Inflammatory macrophage treated with lipopolysaccharide for 1 hour (primary cell): ENCODE data around the gene PELI3.
A peak's percentile ranks its signal among the peaks of the same experiment; 100 is the strongest.

ENCODE experiments used
- DNase-seq, 2 donors: peaks; one replicate each; pipeline ENCODE4 v3.0.0-alpha.2; 2020 to 2022

PELI3 gene

DNA sequence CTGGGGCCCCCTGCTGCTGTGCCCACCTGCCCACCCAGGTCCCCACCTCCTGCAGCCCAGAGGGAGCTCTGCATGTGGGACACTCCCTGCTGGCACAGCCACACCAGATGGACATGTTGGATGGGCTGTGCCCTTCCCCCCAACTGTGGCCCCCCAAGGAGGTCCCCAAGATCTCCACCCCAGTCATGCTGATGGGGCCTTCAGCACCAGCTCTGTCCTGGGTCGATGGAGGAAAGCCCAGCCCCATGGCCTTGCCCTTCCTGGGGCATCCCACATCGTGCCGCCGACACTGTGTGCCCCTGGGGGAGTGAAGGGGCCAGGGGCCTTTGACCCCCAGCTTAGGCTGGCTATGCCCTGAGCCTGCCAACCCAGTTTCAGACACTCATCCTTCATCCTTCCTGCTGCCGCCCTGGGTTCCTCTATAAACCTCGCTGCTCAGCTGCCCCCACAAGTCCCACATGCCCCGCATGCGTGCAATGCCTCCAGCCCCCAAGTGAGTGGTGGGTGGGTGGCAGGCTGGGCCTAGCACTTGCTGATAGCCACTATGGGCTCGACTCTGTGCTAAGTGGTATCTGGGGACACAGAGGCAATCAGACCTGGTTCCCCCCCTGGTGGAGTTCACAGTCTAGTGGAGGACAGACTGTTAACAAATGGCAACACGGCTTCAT is 9.6 kb downstream of the PELI3 start:
- no peak for DNase-seq

DNA sequence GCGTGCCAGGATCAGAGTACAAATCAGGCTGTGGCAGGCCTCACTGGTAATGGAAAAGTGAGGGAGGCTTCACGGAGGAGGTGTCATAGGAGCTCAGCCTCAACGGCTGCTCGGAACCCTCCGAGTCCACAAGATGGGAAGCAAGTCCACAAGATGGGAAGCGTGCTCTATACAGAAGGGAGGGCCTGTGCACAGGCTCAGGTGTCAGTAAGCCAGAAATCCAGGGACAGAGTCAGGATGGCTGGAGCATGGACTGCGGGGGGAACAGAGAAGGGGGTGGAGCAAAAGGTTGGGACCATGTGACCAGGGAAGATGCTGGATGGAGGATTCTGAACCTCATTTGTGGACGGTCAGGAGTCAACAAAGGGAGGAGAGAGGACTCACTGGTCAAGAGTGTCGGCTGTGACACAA is 10.1 kb downstream of the PELI3 start:
- no peak for DNase-seq

DNA sequence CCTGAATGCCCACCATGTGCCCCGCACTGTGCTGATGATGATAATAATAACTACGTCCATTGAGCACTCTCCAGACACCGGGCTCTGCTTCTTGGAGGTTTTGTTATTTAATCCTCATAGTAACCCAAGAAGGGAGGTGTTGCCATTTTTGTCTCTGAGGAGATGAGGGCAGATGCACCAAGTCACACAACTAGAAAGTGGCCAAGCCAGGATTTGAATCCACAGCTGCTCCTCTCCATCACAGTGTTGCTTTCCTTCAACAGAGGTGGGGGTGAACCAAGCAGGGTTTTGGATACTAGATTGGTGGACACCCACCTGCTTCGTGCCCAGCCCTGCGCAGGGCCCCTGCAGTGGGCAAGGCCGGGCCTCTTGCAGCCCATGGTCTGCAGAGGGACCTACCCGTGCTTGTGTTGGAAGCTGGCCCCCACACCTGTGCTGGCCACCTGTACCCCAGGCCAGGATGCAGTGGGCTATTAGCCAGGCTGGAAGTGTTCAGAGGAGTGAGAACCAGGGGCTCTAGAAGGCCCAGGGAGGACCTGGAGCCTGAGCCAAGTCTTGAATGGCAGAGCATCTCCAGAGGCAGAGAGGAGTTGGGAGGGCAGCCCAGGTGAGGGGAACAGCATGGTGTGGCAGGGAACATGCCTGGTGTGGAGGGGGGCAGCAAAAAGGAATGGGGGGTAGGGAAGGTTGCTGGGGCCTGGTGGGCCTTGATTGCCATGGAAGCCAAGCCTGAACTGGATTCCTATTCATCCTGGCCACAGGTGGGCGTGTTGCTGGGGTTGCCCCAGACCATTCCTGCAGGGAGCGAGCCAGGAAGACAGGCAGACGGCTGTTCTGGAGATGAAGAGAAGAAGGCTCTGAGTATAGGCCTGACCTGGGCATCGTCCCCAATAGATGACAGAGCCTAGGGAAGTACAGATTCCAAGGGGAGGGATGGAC is 10.8 kb downstream of the PELI3 start:
- DNase-seq = no peak

DNA sequence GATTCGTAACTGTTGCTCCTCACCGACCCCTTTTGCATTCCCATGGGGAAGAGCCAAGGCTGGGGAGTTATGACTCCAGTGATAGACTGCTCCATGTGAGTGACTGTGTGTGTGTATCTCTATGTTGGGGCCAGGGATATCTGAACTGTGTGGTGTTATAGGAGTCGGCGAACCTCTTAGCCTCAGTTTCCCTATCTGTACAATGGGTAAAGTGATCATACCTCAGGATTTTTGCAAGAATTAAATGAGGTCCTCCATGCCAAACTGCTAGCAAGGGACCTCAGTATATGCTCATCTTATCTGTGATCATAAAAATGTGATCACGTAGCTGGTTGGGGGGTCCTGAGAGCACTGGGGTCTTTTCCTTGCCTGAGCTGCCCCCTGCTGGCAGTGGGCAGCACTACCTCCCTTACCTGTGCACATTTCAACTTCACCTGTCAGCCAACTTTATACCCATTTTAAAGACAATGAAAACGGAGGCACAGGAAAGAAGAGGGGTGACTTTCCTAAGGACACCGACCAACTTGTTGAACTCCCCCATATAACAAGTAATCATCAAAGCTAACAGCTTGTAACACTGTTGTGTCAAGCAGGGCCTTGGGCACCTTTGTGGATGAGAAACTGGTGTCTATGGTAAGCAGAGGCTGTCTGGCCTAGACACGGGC is 12.2 kb downstream of the PELI3 start:
- no peak for DNase-seq

DNA sequence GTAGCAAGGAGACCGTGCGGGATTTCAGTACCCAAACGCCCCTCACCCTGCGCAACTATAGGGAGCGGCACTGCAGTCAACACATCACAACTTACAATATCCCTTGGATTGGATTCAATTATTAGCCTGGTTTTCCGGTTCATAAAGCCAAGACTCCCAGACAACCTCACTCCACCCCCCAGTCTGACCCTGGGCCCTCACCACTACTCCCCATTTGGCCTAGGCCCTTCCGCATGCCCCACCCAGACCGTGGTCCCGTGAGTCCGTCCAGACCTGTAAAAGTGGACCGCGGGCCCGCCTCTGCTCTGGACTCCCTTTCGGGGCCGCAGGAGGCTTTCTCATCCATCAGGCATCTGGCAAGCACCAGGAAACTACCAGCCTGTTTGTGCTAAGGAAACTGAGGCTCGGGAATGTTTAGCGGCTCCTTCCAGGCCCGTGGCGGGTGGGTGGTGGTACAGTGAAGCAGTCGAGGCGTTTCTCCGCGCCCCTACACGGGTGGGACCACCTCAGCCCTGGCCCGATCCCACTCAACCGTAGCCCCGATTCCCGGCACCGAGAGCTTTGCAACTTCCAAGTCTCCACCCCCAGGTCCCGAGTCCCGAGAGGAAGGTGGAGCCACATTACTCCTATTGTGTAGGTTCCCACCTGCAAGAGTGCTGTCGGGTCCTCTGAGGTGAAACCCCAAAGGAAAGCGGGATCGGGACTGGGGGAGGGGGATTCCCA is 12.8 kb downstream of the PELI3 start:
- no peak for DNase-seq

DNA sequence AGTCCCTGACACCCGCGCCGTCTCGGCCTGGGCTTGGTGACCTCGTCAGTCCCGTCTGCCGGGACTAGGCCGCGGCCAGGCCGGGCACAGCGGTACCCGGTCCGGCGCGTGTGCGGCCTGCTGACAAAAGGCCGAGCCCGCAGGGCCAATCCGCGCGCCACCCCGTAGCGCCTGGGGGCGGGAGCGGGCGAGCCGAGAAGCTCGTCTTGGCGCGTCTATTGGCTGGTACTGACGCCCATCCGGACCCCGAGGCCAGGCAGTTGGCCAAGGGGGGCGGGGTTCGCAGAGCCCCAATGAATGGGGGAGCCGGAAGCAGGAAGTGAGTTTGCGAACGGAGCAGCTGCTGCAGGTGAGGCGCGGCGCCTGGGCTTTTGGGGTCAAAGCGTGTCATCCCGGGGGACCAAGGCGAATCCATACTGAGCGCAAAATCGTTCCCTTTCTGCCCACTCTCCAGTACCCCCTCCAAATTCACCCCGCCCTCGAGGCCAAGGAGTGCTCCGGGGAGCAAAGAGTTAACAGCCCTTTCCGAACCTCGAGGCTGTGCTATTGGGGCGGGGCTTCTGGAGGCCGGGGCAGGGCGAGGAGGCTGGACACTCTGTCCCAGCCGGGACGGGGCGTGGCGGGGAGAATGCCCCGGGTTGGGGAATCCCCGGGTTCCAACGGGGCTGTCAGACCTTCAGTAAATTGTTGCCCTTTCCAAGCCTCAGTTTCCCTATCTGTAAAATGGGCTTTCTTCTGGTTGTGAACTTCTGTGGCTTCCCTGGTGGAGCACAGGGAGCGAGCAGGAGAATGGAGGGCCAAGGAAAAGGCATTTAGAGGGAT is 13.6 kb downstream of the PELI3 start, which contains the start of gene DPP3:
TSS of gene DPP3 (plus strand) at position 318 of the 822 bp plus-strand sequence. CDS start 1,767 bp downstream, outside the sequence.
- peak; percentile 97 to 98 for DNase-seq

DNA sequence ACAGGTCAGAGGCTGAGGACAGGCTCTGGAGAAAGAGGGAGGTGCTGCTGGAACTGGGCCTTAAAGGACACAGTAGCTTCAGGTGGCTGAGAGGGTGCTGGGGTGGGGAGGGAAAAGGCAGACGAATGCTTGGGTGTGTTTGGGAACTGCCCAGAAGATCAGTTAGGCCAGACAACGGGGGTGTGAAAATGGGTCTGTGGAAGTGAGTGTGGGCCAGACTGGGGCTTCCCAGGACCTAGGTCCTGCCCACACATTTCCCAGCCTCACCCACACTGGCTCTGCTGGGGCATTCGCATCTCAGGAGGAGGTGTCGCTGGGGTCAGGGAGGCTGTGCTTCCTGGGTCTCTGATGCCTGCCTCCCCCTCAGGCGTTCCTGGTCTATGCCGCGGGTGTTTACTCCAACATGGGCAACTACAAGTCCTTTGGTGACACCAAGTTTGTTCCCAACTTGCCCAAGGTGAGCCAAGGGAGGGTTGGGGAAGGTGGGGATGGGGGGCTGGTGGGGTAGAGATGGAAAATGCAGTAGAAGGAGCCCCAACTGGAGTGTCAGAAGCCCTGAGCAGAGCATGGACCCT is 18.2 kb downstream of the PELI3 start:
- DNase-seq = peak; percentile 6 to 66

DNA sequence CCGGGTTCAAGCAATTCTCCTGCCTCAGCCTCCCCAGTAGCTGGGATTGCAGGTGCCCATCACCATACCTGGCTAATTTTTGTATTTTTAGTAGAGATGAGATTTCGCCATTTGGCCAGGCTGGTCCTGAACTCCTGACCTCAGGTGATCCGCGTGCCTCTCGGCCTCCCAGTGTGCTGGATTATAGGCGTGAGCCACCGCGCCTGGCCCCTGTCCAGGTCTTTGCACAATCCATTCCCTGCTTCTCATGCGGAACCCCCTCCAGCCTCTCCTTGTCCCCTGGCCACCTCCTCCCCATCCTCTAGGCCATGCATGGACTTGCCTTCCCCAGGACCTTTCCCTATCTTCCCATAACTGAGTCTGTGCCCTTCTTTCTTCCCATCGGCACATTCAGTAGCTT is 22.3 kb downstream of the PELI3 start:
- DNase-seq = no peak

DNA sequence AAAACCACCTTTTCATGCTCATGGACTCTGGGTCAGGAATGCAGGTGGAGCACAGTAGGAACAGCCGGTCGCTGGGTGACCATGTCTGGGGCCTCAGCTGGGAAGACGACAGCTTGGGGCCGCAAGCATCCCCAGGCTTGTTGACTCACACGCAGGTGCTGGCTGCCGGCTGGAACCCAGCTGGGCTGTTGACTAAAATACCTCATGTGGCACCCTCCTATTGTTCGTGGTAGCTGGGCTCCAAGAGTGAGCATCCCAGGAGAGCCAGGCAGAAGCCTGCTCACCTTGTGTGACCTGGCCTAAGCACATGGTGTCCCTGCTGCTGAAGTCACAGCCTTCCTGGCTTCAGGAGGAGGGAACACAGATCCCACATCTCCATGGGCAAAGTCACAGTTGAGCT is 22.9 kb downstream of the PELI3 start:
- DNase-seq = no peak

DNA sequence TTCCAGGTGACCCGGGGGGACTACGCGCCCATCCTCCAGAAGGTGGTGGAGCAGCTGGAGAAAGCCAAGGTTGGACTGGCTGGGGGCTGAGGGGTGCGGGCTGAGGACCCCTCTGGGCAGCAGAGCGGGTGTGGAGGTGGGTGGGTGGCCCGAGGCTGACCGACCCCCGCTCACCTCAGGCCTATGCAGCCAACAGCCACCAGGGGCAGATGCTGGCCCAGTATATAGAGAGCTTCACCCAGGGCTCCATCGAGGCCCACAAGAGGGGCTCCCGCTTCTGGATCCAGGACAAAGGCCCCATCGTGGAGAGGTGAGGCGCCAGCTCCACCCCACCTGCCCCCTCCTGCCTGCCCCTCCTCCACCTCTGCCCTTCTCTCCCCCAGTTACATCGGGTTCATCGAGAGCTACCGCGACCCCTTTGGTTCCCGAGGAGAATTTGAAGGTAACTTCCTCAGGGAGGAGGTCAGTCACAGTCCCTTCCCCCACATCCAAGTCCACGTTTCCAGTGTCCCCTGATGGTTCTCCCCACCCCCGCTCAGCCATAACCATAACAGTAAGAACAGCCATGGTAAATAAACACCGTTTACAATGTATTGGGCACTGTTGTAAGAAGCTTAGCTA is 24.7 kb downstream of the PELI3 start:
- no peak for DNase-seq

DNA sequence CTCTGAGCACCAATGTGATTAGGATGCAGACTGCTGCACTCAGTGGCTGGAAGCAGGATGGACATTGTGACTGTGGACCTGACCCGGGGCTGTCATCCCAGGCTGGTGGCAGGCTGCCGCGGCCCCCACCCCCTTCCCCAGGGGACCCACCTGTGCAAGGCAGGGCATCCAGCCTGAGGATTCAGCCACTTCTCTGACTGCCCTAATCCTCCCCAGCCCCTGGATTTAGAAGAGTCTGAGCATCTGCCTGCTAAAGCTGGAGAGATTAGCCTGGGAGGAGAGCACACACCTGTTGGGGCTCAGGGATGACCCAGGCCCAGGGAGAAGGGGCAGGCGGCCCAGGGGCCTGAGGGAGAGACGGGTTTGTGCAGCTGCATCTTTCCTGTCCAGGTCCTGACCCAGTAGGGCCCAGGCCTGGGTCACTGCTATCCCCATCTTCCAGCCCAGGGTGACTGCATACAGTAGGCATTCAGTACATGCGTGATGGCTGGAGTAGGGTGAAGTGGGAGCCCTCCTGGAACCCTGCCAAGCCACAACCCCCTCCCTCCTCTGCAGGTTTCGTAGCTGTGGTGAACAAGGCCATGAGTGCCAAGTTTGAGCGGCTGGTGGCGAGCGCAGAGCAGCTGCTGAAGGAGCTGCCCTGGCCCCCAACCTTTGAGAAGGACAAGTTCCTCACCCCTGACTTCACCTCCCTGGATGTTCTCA is 25.6 kb downstream of the PELI3 start:
- DNase-seq = no peak

DNA sequence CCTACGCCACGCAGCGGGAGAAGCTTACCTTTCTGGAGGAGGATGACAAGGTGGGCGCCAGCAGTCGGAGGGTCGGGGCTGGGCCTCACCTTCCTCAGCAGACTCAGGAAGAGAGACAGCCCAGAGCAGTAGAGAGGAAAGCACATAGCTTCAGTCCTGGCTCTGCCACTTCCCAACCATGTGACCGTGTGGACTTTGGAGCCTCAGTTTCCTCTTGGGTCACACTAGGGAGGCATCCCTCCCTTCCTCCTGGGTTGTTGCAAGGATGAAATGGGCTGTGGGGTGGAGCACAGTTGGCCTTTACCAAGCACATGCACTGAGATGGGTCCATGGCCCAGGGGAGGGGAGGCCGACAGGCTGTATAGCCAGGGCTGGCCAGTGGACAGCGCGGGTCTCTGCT is 26.4 kb downstream of the PELI3 start:
- no peak for DNase-seq

DNA sequence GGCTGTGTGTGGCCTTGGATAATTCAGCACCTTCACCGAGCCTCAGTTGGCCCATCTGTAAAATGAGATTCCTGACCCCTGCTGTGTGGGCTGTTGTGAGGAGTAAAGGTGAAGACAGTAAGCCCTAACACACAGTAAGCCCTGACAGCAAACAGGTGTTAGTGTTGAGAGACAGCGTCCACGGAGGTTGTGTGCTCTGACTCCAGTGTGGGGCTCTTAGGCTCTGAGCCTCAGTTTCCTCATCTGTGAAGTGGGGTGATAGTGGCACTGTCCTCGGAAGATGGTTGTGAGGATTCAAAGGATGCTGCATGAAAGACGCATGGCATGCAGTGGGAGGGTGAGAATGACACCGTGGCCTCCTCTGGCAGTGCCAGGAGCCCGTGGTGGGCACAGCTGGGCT is 27.8 kb downstream of the PELI3 start:
- no peak for DNase-seq

DNA sequence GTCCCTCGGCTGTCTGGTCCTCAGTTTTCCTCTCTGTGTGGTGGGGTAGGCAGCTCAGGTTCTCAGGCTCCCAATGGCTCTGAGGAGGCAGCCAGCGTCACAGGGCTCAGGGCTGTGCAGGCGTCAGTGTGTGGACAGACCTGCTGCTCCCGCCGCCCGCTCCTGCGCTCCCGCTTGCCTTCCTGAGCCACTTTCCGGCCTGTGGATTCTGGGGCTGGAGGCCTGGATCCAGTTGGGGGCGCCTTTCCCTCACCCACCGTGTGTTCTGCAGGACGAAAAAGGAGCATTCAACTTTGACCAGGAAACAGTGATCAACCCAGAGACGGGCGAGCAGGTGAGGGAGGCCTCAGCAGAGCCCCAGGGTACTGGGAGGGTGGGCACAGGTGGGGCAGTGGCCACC is 28.2 kb downstream of the PELI3 start:
- no peak for DNase-seq

DNA sequence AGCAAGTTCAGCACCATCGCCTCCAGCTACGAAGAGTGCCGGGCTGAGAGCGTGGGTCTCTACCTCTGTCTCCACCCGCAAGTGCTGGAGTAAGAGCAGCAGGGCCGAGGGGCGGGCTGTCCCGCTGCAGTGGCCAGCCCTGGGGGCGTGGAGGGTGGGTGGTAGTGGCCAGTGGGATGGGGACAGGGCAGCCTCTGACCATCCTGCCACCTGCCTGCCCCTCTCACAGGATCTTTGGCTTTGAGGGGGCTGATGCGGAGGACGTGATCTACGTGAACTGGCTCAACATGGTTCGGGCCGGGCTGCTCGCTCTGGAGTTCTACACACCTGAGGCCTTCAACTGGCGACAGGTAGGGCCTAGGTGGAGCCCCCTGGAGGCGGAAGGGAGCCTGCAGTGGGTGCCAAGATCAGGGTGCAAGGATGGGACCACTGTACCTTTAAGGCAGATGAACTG is 28.7 kb downstream of the PELI3 start:
- DNase-seq = no peak

DNA sequence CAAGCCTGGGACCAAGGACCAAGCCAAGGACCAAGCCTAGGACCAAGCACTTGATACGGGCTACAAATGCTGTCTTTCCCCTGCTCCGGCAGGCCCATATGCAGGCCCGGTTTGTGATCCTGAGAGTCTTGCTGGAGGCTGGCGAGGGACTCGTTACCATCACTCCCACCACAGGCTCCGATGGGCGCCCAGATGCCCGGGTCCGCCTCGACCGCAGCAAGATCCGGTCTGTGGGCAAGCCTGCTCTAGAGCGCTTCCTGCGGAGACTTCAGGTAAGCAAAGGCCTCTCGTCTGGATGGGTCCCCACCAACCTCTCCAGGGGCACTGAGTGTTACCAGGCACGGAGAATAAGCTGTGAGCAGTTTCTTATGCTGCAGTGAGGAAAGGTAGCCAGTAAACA is 30.5 kb downstream of the PELI3 start:
- no peak for DNase-seq

DNA sequence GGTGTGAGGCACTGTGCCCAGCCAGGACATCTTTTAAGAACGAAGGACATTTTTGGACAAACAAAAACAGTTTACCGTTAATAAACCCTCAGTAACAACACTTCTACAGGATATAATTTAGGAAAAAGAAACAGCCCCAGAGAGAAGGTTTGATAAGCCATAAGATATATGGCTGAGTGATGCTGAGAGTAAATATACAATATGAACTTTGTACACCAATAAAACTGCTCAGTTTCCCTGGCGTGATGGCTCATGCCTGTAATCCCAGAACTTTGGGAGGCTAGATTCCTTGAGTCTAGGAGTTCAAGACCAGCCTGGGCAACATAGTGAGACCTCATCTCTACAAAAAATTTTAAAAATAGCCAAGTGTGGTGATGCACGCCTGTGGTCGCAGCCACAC is 31.8 kb downstream of the PELI3 start:
- no peak for DNase-seq

DNA sequence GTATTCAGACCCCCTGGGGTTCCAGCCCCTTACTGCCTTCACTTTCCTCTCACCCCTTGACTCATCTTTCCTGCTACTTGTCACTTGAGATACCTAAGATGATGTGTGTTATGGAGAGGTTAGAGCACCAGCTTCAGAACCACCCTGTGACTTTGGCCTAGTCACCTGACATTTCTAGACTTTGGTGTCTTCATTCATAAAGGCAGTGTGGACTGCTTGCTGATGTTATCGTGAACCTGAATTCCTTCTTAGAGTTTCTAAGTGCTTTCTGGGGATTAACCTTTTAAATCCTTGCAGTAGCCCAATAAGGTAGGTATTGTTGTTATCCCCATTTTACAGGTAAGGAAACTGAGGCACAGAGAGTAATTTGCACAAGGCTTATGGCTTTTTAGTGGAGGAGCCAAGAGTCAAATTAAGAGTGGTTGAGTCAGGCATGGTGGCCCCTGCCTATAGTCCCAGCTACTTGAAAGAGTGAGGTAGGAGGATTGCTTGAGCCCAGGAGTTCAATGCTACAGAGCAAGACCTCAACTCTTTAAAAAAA is 38.6 kb downstream of the PELI3 start:
- DNase-seq = no peak

DNA sequence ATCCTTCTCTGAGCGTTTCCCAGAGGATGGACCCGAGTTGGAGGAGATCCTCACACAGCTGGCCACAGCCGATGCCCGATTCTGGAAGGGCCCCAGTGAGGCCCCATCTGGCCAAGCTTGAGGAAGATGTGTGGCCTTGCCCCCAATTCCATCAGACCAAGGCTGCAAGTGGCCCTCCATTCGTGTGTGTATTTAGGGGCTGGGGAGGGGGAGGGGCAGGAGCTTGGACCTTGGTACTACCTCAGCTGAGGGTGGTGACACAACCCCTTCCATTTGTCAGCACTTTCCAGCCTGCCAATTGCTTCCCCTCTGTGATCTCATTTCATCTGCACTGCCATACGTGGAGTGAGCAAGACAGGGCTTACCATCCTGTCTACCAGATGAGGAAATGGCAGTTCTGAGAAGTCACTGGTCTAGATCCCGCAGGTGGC is 42.4 kb downstream of the PELI3 start:
- peak; percentile 9 to 27 for DNase-seq
